GM10266 (cell line): ENCODE measurements around the gene NEMP2.
"Not testable (repeated sequence)": the region's sequence is repeated elsewhere in the genome, so short reads cannot be mapped to it uniquely, and the experiment has no call there.

Experiments used
- DNase-seq: peaks from one replicate; pipeline ENCODE4 v3.0.0; 2012; ENCODE audit errors: extremely low spot score
- CTCF ChIP-seq: IDR thresholded peaks from 2 replicates; pipeline ENCODE4 v1.5.1; 2012; ENCODE audit warnings: mild to moderate bottlenecking, low read depth; ENCODE audit not compliant: control insufficient read depth, insufficient read depth; ENCODE audit errors: missing control alignments

Gene NEMP2

DNA sequence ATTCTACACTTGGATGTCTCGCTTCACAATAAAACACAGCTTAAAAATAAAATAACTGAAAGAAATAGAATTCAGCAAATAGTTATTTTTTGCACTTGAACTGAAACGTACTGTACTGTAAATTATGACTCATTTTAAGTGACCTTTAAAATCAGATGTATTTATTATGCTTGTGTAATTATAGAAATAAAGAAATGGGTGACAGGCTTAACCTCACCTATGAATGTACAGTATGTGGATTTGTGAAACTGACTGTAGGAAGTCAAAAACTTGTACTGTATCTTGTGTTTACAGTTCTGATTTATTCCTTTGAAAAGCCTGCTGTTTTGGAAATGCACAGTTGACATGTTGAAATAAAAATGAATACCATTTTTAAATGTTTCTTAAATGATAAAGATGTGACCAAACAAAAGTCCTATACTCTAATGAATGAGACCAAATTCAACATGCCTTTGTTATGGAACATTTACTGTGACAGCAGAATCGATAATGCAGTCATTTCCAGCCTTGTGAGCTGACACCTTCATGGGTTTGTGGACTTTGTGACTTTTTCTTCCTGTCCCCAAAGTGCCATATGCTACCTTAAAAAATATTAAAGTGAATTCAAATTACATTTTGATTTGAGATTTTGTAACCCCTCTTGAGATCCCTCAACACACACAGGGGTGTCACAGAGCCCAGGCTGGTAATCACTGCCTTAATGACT lies 32.7 kb downstream of the NEMP2 start:
- DNase-seq, result no peak
- no peak for TF ChIP-seq CTCF

- DNase-seq, result no peak
- TF ChIP-seq CTCF, result no peak
Measured at GRCh38 chr2:190501231-190501630, 33.3 kb downstream of the NEMP2 start.

- DNase-seq, result no peak
- no peak for TF ChIP-seq CTCF
Measured at GRCh38 chr2:190500054-190500502, 34.4 kb downstream of the NEMP2 start.

GRCh38 chr2:190499273-190499672 lies 35.2 kb downstream of the NEMP2 start:
- DNase-seq, result no peak
- no peak for TF ChIP-seq CTCF

- no peak for TF ChIP-seq CTCF
- no peak for DNase-seq
Measured at GRCh38 chr2:190497428-190497827, 37.1 kb downstream of the NEMP2 start.

GRCh38 chr2:190494600-190495227 lies 39.8 kb downstream of the NEMP2 start:
- not testable (repeated sequence) for DNase-seq

DNA sequence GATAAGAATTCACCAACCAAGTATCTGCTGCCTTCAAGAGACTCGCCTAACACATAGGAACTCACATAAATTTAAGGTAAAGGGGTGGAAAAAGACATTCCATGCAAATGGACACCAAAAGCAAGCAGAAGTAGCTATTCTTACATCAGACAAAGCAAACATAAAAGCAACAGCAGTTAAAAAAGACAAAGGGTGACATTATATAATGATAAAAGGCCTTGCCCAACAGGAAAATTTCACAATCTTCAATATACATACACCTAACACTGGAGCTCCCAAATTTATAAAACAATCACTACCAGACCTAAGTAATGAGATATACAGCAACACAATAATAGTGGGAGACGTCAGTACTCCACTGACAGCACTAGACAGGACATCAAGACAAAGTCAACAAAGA lies 41.4 kb downstream of the NEMP2 start:
- DNase-seq, result no peak
- no peak for TF ChIP-seq CTCF
